ENCODE measurements around the gene SRSF7. TPM values are rescaled to one million over a fixed set of nuclear protein-coding genes. Genes with fewer than 3 reads are reported as not detected.

The SRSF7 gene
- total and polyA plus RNA-seq, 4 donors, result 95.1 to 155 (median 130) TPM

DNA sequence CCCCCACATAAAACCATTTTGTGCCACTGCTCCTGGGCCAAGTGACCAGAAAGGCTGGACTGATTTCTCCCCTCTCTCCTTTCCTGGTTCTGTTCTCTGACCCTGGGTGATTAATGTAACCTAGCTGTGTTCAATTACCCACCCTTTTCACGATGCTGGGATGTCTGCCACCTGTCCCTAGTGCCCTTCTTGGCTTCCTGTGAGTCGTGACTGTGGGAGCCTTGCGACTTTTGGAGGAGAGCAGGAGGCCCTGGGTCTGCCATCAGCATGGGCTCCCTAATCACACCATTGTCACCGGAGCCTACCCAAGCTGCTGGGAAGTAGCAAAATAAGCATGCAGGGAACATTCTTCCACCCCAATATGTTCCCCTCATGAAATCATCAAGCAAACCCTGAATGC lies 38.3 kb downstream of the SRSF7 start:
- 78 to 85% methylated on average over 4 of the region's 4 CpGs for WGBS, 2 donors
- H3K36me3 ChIP-seq (ENCODE audit: control insufficient read depth in 4 of 4, insufficient read depth in 4 of 4, low read length in 4 of 4), result peaks cover 0 to 6% (median 1%) of the 10 kb centered on the region in 4 donors
- H3K27ac ChIP-seq (ENCODE audit: low read depth in 1 of 2, low read length in 1 of 2), result no peak overlapping the region
- no peak overlapping the region for H3K4me3 ChIP-seq
- H3K9ac ChIP-seq (ENCODE audit: insufficient read depth in 1 of 2, low read length in 2 of 2), result no peak overlapping the region
- no peaks in the 10 kb centered on the region for H3K4me1 ChIP-seq (ENCODE audit: control insufficient read depth in 5 of 5, insufficient read depth in 5 of 5, low read length in 5 of 5)
- DNase-seq (no peak), ATAC-seq (ENCODE audit: insufficient read depth, low FRiP score) (no peak)
- no peaks in the 10 kb centered on the region for H3K9me3 ChIP-seq (ENCODE audit: control insufficient read depth in 4 of 4, insufficient read depth in 3 of 4, low read length in 3 of 4)
- TF ChIP-seq, protein P1, sequence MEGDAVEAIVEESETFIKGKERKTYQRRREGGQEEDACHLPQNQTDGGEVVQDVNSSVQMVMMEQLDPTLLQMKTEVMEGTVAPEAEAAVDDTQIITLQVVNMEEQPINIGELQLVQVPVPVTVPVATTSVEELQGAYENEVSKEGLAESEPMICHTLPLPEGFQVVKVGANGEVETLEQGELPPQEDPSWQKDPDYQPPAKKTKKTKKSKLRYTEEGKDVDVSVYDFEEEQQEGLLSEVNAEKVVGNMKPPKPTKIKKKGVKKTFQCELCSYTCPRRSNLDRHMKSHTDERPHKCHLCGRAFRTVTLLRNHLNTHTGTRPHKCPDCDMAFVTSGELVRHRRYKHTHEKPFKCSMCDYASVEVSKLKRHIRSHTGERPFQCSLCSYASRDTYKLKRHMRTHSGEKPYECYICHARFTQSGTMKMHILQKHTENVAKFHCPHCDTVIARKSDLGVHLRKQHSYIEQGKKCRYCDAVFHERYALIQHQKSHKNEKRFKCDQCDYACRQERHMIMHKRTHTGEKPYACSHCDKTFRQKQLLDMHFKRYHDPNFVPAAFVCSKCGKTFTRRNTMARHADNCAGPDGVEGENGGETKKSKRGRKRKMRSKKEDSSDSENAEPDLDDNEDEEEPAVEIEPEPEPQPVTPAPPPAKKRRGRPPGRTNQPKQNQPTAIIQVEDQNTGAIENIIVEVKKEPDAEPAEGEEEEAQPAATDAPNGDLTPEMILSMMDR (IDR thresholded peaks at IDR 0.05; ENCODE audit: control extremely low read depth, extremely low read depth), result no peak
- no peaks in the 10 kb centered on the region for H3K27me3 ChIP-seq (ENCODE audit: control insufficient read depth in 3 of 3, insufficient read depth in 3 of 3, low read length in 2 of 3)

DNA sequence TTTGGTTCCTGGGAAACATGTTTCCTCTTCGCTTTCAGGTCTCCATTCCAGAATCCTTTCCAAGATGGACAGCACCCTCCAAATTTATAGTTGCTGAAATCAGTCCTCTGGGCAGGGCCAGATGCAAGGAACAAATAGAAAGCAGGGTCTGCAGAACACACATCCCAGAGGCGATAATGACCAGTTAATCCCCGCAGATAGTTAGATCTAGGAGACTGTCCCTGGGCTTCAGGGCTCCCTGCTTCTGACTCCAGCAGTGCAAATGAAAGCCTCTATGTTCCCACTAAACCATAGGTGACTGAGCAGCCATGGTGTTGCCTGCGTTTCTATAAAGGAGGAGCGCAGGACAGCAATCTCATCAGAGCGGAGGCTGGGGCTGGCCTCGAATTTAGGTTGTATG lies 38.7 kb downstream of the SRSF7 start:
- WGBS, 2 donors, result 96 to 97% methylated on average over 7 of the region's 7 CpGs
- TF ChIP-seq, protein P1 (IDR thresholded peaks at IDR 0.05; ENCODE audit: control extremely low read depth, extremely low read depth), result no peak
- no peak for DNase-seq

DNA sequence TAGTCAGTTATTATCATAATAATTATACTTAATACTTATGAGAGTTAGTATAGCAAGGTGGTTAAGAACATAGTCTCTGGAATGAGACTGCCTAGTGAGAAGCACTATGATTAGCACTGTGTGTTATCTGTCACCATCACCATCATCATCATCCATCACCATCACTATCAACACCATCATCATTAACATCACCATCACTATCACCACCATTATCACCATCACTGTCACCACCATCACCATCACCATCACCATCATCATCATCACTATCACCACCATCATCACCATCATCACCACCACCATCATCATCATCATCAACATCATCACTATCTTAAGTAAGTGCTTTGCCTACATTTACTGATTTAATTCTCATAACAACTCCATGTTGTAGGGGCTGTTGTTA lies 39.6 kb downstream of the SRSF7 start:
- no peak overlapping the region for H3K9ac ChIP-seq (ENCODE audit: insufficient read depth in 1 of 2, low read length in 2 of 2)
- no peak overlapping the region for H3K4me3 ChIP-seq
- H3K27me3 ChIP-seq (ENCODE audit: control insufficient read depth in 3 of 3, insufficient read depth in 3 of 3, low read length in 2 of 3), result no peaks in the 10 kb centered on the region
- no peaks in the 10 kb centered on the region for H3K9me3 ChIP-seq (ENCODE audit: control insufficient read depth in 4 of 4, insufficient read depth in 3 of 4, low read length in 3 of 4)
- TF ChIP-seq, protein P1 (IDR thresholded peaks at IDR 0.05; ENCODE audit: control extremely low read depth, extremely low read depth), result no peak
- DNase-seq (no peak), ATAC-seq (ENCODE audit: insufficient read depth, low FRiP score) (no peak)
- peaks cover 0 to 6% (median 1%) of the 10 kb centered on the region in 4 donors for H3K36me3 ChIP-seq (ENCODE audit: control insufficient read depth in 4 of 4, insufficient read depth in 4 of 4, low read length in 4 of 4)
- H3K4me1 ChIP-seq (ENCODE audit: control insufficient read depth in 5 of 5, insufficient read depth in 5 of 5, low read length in 5 of 5), result no peaks in the 10 kb centered on the region
- H3K27ac ChIP-seq (ENCODE audit: low read depth in 1 of 2, low read length in 1 of 2), result no peak overlapping the region

More for the DNA sequence above, 38.7 kb downstream of the SRSF7 start:
- H3K27ac ChIP-seq (ENCODE audit: low read depth in 1 of 2, low read length in 1 of 2), result no peak overlapping the region
- H3K4me1 ChIP-seq (ENCODE audit: control insufficient read depth in 5 of 5, insufficient read depth in 5 of 5, low read length in 5 of 5), result no peaks in the 10 kb centered on the region
- H3K9me3 ChIP-seq (ENCODE audit: control insufficient read depth in 4 of 4, insufficient read depth in 3 of 4, low read length in 3 of 4), result no peaks in the 10 kb centered on the region
- no peak overlapping the region for H3K9ac ChIP-seq (ENCODE audit: insufficient read depth in 1 of 2, low read length in 2 of 2)
- no peak for ATAC-seq (ENCODE audit: insufficient read depth, low FRiP score)
- H3K36me3 ChIP-seq (ENCODE audit: control insufficient read depth in 4 of 4, insufficient read depth in 4 of 4, low read length in 4 of 4), result peaks cover 0 to 6% (median 1%) of the 10 kb centered on the region in 4 donors
- H3K4me3 ChIP-seq, result no peak overlapping the region
- H3K27me3 ChIP-seq (ENCODE audit: control insufficient read depth in 3 of 3, insufficient read depth in 3 of 3, low read length in 2 of 3), result no peaks in the 10 kb centered on the region

DNA sequence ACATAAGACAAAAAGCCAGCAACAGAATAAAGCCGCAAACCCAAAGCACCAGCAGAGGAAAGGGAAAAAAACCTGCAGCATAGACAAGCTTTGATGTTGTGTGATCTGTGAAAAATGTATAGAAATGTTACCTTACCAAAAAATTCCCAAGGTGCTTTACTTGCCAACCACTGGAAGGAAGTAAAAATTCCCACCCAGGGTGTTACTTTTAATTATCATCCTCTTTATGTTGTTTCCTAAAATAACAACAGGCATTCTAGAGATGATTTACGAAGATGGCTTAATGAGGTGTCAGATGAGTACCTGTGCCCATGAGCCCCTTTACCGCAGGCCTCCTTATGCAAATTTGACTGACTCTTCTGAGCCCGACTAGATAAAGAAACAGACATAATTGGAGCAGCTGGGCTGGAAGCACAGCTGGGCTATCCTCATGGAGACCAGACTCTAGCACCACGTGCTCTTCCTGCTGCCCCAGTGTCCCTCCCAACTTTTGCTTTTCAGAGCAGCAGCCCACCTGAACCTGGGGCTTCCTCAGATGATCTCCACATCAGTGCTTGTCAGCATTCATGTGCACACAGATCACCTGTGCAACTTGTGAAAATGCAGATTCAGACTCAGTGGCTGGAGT lies 41.5 kb downstream of the SRSF7 start:
- Histone ChIP-seq H3K4me3 (no peak overlapping the region), H3K27ac (ENCODE audit: low read depth in 1 of 2, low read length in 1 of 2) (no peak overlapping the region), H3K9ac (ENCODE audit: insufficient read depth in 1 of 2, low read length in 2 of 2) (no peak overlapping the region), H3K27me3 (ENCODE audit: control insufficient read depth in 3 of 3, insufficient read depth in 3 of 3, low read length in 2 of 3) (no peaks in the 10 kb centered on the region), H3K4me1 (ENCODE audit: control insufficient read depth in 5 of 5, insufficient read depth in 5 of 5, low read length in 5 of 5) (no peaks in the 10 kb centered on the region), H3K36me3 (ENCODE audit: control insufficient read depth in 4 of 4, insufficient read depth in 4 of 4, low read length in 4 of 4) (peaks cover 0 to 10% (median 1%) of the 10 kb centered on the region in 4 donors), H3K9me3 (ENCODE audit: control insufficient read depth in 4 of 4, insufficient read depth in 3 of 4, low read length in 3 of 4) (no peaks in the 10 kb centered on the region)
- ATAC-seq (ENCODE audit: insufficient read depth, low FRiP score) (no peak), DNase-seq (no peak)
- WGBS, 2 donors, result 73 to 87% methylated on average over 5 of the region's 5 CpGs
- TF ChIP-seq, protein P1 (IDR thresholded peaks at IDR 0.05; ENCODE audit: control extremely low read depth, extremely low read depth), result no peak
